ENCODE data around the gene EHD3.

Gene EHD3

GRCh38 chr2:31248139-31248538 is 14.2 kb downstream of the EHD3 start:
- no peak overlapping the region for H3K27ac ChIP-seq
- no peak for TF ChIP-seq CTCF (conservative IDR thresholded peaks at IDR 0.05)
- TF ChIP-seq ZFX (IDR thresholded peaks at IDR 0.05), result no peak

GRCh38 chr2:31249009-31249690 is 15.2 kb downstream of the EHD3 start:
- H3K27ac ChIP-seq, result no peak overlapping the region
- TF ChIP-seq CTCF (conservative IDR thresholded peaks at IDR 0.05) (no peak), ZFX (IDR thresholded peaks at IDR 0.05) (no peak)

- H3K27ac ChIP-seq, result no peak overlapping the region
Observed at GRCh38 chr2:31251018-31251417, 17.1 kb downstream of the EHD3 start.

DNA sequence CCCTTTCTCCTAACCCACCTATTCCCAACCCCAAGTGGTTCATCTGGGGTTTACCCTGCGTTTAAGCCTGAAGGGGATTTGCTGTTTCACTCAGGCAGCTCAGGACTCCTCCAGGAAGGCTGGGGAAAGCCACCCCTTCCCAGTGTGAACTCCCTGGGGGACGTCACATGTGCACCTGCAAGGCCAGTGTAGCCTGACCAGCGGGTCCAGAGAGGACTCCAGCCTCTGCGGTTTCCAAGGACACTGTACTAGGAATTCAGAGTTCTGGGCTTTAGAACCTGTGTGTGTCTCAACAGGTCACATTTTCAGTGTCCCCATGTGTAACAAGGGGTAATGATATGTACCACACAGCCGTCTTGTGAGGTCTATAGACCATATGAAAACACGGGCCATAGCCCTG is 17.9 kb downstream of the EHD3 start:
- TF ChIP-seq CTCF (conservative IDR thresholded peaks at IDR 0.05) (no peak), ZFX (IDR thresholded peaks at IDR 0.05) (no peak)

More at GRCh38 chr2:31251018-31251417, 17.1 kb downstream of the EHD3 start:
- no peak for TF ChIP-seq CTCF (conservative IDR thresholded peaks at IDR 0.05)
- TF ChIP-seq ZFX (IDR thresholded peaks at IDR 0.05), result no peak

DNA sequence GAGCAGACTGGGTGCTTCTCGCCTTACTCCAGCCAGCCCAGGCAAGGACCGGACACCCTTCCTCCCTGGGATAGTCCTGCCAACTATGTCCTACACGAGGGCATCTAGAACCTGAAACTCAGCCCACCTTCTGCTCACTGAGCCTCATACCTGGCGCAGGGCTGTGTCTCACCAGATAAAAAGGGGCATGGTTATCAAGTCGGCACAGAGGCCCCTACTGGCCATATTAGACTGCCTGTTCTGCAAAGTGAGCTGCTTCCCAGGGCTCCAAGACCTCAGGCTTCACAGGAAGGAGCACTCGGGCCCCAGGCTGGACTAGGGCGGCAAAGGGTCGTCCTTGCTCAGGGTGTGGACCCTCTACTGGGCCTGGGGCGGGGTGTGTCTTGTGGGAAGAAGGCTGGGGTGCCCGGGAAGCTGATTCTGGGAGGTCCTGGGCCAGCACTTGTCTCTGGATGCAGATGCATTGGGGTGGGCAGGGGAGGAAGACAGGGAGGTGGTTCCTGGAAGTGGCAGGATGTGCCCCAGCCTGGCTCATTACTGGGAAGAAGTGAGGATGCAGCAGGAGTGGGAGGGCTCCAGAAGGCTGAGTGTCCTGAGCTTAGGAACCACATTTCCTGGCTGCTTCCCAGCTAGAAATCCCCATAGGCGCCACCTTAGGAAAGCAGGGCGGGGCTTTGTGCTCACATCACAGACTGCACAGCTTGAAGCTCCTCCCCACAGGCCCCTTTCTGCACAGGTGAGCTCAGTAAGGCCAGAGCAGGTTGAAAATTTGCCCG is 19.6 kb downstream of the EHD3 start:
- no peak overlapping the region for H3K27ac ChIP-seq
- TF ChIP-seq ZFX (IDR thresholded peaks at IDR 0.05), result no peak
- no peak for TF ChIP-seq CTCF (conservative IDR thresholded peaks at IDR 0.05)

More for the DNA sequence above, 17.9 kb downstream of the EHD3 start:
- no peak overlapping the region for H3K27ac ChIP-seq

DNA sequence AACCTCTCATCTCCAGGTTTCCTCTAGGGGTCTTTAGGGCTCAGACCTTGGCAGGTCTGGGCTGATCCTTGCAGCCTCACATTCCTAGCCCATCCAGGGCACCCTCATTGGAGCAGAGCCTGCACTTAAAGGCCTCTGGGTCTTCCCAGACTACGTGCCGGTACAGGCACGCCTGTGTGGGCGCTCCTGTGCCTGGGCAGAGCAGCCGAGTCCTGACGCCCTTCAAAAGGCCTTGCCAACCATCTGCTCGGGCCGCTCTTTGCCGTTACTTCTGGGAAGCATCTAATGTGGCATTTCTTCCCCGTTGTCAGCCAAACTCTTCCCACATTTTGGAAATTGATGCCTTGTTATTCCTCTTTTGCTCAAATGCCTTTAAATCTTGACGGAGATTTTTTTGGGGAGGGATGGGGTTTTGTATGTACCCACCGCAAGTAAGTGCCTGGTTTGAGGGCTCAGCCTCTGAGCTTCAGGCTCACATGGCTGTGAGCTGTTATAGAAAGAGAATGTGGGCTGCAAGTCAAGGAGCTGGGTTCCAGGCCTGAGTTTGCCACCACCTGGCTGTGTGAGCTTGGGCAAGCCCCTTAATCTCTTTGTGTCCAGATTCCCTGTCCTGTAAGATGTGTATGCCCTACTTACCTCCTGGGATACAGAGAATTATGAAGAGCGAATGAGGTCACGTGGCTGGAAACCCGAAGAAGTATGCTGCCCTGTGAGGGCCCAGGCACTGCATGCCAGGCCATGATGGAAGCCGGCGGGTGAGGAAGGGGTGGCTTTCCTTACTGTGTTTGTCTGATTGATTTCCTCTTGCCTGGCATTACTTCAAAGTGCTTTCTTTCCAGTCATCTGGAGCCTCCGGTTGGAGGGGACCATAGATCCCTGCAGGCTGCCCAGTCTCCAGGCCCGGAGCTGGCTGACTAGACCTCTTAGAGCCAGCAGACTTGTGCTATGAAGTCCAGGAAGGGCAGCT is 20.6 kb downstream of the EHD3 start:
- TF ChIP-seq ZFX (IDR thresholded peaks at IDR 0.05) (no peak), CTCF (conservative IDR thresholded peaks at IDR 0.05) (no peak)
- H3K27ac ChIP-seq, result no peak overlapping the region

Measured in C4-2B (cell line).